Measurements from ENCODE around the gene JAGN1.
"Not testable (repeated sequence)": the region's sequence is repeated elsewhere in the genome, so short reads cannot be mapped to it uniquely, and the experiment has no call there.

Gene JAGN1

GRCh38 chr3:9928158-9928557 is 37.7 kb downstream of the JAGN1 start:
- no peak for DNase-seq

GRCh38 chr3:9930804-9931418 is 40.5 kb downstream of the JAGN1 start:
- no peak for DNase-seq

GRCh38 chr3:9932535-9932842 is 42.1 kb downstream of the JAGN1 start:
- DNase-seq: no peak

- no peak for DNase-seq
Measured at GRCh38 chr3:9932843-9933560, 42.6 kb downstream of the JAGN1 start.

- no peak for DNase-seq
Measured at GRCh38 chr3:9933561-9934234, 43.3 kb downstream of the JAGN1 start, which contains the start of gene CRELD1. Gene CRELD1 (plus strand): TSS chr3:9933834. CDS start chr3:9934439, 605 bp downstream.

- DNase-seq: no peak
Measured at GRCh38 chr3:9934235-9934621, 43.8 kb downstream of the JAGN1 start.

- DNase-seq: no peak
Measured at GRCh38 chr3:9934993-9935392, 44.6 kb downstream of the JAGN1 start.

GRCh38 chr3:9935966-9936510 is 45.6 kb downstream of the JAGN1 start:
- DNase-seq: no peak

- DNase-seq: no peak
Measured at GRCh38 chr3:9937486-9938238, 47.3 kb downstream of the JAGN1 start.

- DNase-seq: no peak
Measured at GRCh38 chr3:9938966-9939365, 48.6 kb downstream of the JAGN1 start.

GRCh38 chr3:9939906-9940305 is 49.5 kb downstream of the JAGN1 start:
- not testable (repeated sequence) for DNase-seq

- no peak for DNase-seq
Measured at GRCh38 chr3:9940746-9941145, 50.3 kb downstream of the JAGN1 start.

- DNase-seq: no peak
Measured at GRCh38 chr3:9942164-9942563, 51.8 kb downstream of the JAGN1 start.

- no peak for DNase-seq
Measured at GRCh38 chr3:9942934-9943690, 52.7 kb downstream of the JAGN1 start.
